SK-N-MC (cell line): ENCODE measurements around the gene GYPB.
"Not testable (repeated sequence)": the region's sequence is repeated elsewhere in the genome, so short reads cannot be mapped to it uniquely, and the experiment has no call there.

ENCODE experiments used
- EZH2 ChIP-seq: fragments of 200-600 bp; sonication (generic); IDR thresholded peaks from one replicate; pipeline ENCODE4 v1.6.1; 2017; ENCODE audit warnings: antibody characterized with exemption
- FOXP2 ChIP-seq: optimal IDR thresholded peaks from 2 replicates; pipeline ENCODE3; 2011; ENCODE audit warnings: mild to moderate bottlenecking, moderate library complexity; ENCODE audit not compliant: insufficient read depth; ENCODE audit errors: extremely low read length, control extremely low read depth
- POLR2AphosphoS5 ChIP-seq: IDR thresholded peaks from 2 replicates; pipeline ENCODE4 v1.6.1; 2012; ENCODE audit warnings: mild to moderate bottlenecking, low read depth, low read length, borderline replicate concordance

GRCh38 chr4:144044936-144045335 is 25.8 kb upstream of the GYPB start:
- not testable (repeated sequence) for TF ChIP-seq EZH2, POLR2AphosphoS5, FOXP2
